Medulla oblongata (tissue), 1 donor: ENCODE measurements around the gene KLRF2.

Source experiments
- DNase-seq: peaks from one replicate; pipeline ENCODE4 v3.0.0-alpha.2; 2015; ENCODE audit errors: extremely low spot score

Gene KLRF2

GRCh38 chr12:9936591-9936990 lies 55.3 kb downstream of the KLRF2 start:
- DNase-seq, result no peak

DNA sequence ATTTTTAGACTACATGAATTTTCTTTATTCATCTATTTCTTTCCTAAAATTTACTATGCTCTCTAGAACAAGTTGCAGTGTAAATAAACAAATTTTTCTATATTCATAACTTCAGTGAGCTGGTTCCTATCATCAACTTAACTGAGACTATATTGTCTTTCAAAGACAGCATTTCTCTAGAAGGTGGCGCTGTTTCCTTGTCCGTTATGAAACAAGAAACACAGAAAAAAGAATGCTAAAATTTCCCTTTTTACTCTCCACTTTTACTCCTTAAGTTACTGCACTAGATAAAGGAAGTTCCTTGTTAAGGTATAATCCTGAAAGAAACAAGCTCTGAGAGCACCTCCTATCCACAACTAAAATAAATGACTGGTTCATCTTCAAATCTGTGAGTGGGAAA lies 59.1 kb downstream of the KLRF2 start:
- DNase-seq, result peak; percentile 41

GRCh38 chr12:9941838-9942237 lies 60.5 kb downstream of the KLRF2 start:
- no peak for DNase-seq

DNA sequence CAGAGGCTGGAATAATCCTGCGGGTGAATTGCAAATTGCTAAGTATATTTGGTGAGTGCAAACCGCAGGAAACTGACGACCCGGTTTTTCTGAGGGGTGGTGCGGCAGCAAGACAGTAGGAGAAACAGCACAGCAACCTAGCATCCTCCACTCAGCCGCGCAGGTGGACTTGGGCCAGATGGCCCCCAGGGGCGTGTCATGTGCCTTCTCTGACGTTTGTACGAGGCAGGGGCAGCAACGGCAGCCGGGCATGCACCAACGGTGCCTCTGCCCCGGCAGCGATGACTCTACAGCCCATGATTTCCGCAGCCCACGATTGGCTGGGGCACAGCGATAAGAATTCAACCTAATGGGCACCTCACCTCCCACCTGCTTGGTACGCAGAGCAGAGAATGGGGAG lies 62.0 kb downstream of the KLRF2 start:
- no peak for DNase-seq

GRCh38 chr12:9944391-9944790 lies 63.1 kb downstream of the KLRF2 start:
- DNase-seq, result no peak
